Activated T-cell treated with anti-CD3 and anti-CD28 coated beads, Interleukin-2, amount 50 U/mL, for 4 hours (primary cell): ENCODE data around the gene YWHAQ. TPM values are rescaled to one million over a fixed set of nuclear protein-coding genes. Genes with fewer than 3 reads are reported as not detected.
"Not testable (repeated sequence)": the region's sequence is repeated elsewhere in the genome, so short reads cannot be mapped to it uniquely, and the experiment has no call there.

Experiments
- ATAC-seq, 2 donors: fragments of 200-7000 bp; cut with Tn5 transposase; one replicate each; pipeline ENCODE4 v1.10.0; 2021
- DNase-seq: peaks from one replicate; pipeline ENCODE4 v3.0.0-alpha.2; 2020
- H3K27me3 Mint-ChIP-seq: one replicate; pipeline ENCODE4 v1.8.0; 2021; ENCODE audit warnings: low read depth, mixed read lengths
- H3K36me3 Mint-ChIP-seq: one replicate; pipeline ENCODE4 v1.8.0; 2022; ENCODE audit warnings: mixed read lengths; ENCODE audit not compliant: insufficient read depth
- H3K4me1 Mint-ChIP-seq: one replicate; pipeline ENCODE4 v1.8.0; 2021; ENCODE audit warnings: low read depth, mixed read lengths
- H3K4me3 Mint-ChIP-seq: one replicate; pipeline ENCODE4 v1.8.0; 2021; ENCODE audit warnings: mild to moderate bottlenecking, moderate library complexity, mixed read lengths
- H3K9me3 Mint-ChIP-seq: one replicate; pipeline ENCODE4 v1.8.0; 2021; ENCODE audit warnings: mixed read lengths
- total RNA-seq, 3 donors: library from RNA; stranded (reverse); gene quantifications; one replicate each; pipeline ENCODE4 v1.2.1, GENCODE V29; 2021

YWHAQ gene
- total RNA-seq, 3 donors from 2014 or later = 641 to 717 (median 687) TPM

- Mint-ChIP-seq H3K4me3 (no peak overlapping the region), H3K36me3 (peaks cover 40% of the 10 kb centered on the region)
- ATAC-seq = no peak
Measured at GRCh38 chr2:9601397-9601796, 29.4 kb downstream of the YWHAQ start.

DNA sequence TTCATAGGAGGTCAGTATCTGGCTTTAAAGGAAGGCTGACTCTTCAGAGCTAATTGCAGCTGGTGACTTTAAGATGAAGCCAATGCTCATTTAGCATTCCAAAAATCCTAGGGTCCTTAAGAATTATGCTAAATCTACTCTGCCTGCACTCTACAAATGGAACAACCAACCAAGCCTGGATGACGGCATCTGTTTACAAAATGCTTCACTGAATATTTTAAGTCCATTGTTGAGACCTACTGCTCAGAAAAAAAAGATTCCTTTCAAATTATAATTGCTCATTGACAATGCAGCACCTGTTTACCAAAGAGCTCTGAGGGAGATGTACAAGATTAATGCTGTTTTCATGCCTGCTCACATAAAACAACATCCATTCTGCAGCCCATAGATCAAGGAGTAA is 31.4 kb downstream of the YWHAQ start:
- DNase-seq = no peak
- no peak for ATAC-seq
- Mint-ChIP-seq H3K36me3 (peaks cover 38% of the 10 kb centered on the region), H3K4me1 (peaks cover 50% of the 10 kb centered on the region), H3K27me3 (no peaks in the 10 kb centered on the region), H3K9me3 (peaks cover 15% of the 10 kb centered on the region), H3K4me3 (no peak overlapping the region)

More at GRCh38 chr2:9601397-9601796, 29.4 kb downstream of the YWHAQ start:
- Mint-ChIP-seq H3K4me1 (peaks cover 48% of the 10 kb centered on the region), H3K9me3 (peaks cover 15% of the 10 kb centered on the region), H3K27me3 (no peaks in the 10 kb centered on the region)
- DNase-seq = no peak

GRCh38 chr2:9596621-9597311 is 34.0 kb downstream of the YWHAQ start:
- H3K9me3 Mint-ChIP-seq = peaks cover 15% of the 10 kb centered on the region
- ATAC-seq (no peak), DNase-seq (no peak)
- no peaks in the 10 kb centered on the region for H3K27me3 Mint-ChIP-seq
- H3K4me1 Mint-ChIP-seq = peaks cover 54% of the 10 kb centered on the region
- peaks cover 37% of the 10 kb centered on the region for H3K36me3 Mint-ChIP-seq
- peak overlapping the region; percentile 49 for H3K4me3 Mint-ChIP-seq

- Mint-ChIP-seq H3K4me1 (peaks cover 64% of the 10 kb centered on the region), H3K4me3 (peak overlapping the region; percentile 54), H3K27me3 (no peaks in the 10 kb centered on the region), H3K36me3 (peaks cover 47% of the 10 kb centered on the region), H3K9me3 (peaks cover 15% of the 10 kb centered on the region)
- DNase-seq (no peak), ATAC-seq (no peak)
Measured at GRCh38 chr2:9595746-9596145, 35.1 kb downstream of the YWHAQ start.

- H3K4me3 Mint-ChIP-seq, ATAC-seq, H3K27me3 Mint-ChIP-seq, DNase-seq: not testable (repeated sequence)
- Mint-ChIP-seq H3K4me1 (peaks cover 69% of the 10 kb centered on the region), H3K36me3 (peaks cover 49% of the 10 kb centered on the region), H3K9me3 (peaks cover 15% of the 10 kb centered on the region)
Measured at GRCh38 chr2:9595256-9595655, 35.5 kb downstream of the YWHAQ start.

DNA sequence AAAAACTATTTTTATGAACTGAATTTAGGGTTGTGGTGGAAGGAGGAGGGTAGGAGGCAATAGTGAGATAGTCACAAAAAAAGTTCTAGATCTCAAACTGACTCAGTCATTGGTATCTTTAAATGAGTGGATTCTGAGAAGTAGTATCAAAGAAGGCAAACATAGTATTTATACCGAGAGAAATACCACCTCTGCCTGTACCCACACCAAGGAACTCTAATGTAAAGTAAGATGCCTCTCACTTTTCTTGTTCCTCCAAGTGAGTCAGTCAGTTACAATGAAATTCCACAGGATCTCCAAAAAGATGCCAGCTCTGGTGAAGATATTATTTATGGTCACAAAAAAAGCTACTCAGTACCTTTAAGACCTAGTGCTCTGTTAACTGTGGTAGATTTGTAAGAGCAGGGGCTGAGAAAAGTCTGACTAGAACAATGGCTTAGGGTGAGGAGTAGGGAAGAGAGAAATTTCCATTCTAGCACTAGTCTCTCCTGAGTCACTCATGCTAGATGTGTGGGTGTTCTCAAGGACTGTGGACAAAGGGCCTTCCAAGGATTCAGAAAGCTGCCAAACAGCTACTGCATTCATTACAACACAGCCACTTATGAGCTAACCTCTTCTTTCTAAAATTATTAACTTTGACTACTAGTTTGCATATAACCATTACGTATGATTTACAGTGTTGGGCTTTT is 36.3 kb downstream of the YWHAQ start:
- Mint-ChIP-seq H3K9me3 (peaks cover 8% of the 10 kb centered on the region), H3K4me3 (peak overlapping the region; percentile 22), H3K27me3 (no peaks in the 10 kb centered on the region), H3K36me3 (peaks cover 47% of the 10 kb centered on the region), H3K4me1 (peaks cover 70% of the 10 kb centered on the region)
- DNase-seq (no peak), ATAC-seq (peak; percentile 86 to 87)

- H3K4me3 Mint-ChIP-seq = peak overlapping the region; percentile 49
- ATAC-seq = peak in 1 of 2 donors; percentile 16
- H3K36me3 Mint-ChIP-seq = peaks cover 41% of the 10 kb centered on the region
- no peak for DNase-seq
- peaks cover 4% of the 10 kb centered on the region for H3K9me3 Mint-ChIP-seq
- H3K27me3 Mint-ChIP-seq = no peaks in the 10 kb centered on the region
- peaks cover 67% of the 10 kb centered on the region for H3K4me1 Mint-ChIP-seq
Measured at GRCh38 chr2:9593925-9594324, 36.9 kb downstream of the YWHAQ start.

GRCh38 chr2:9592699-9593098 is 38.1 kb downstream of the YWHAQ start:
- Mint-ChIP-seq H3K27me3 (no peaks in the 10 kb centered on the region), H3K9me3 (no peaks in the 10 kb centered on the region), H3K4me3 (peak overlapping the region; percentile 4), H3K4me1 (peaks cover 61% of the 10 kb centered on the region), H3K36me3 (peaks cover 39% of the 10 kb centered on the region)
- ATAC-seq (no peak), DNase-seq (no peak)

GRCh38 chr2:9590641-9591040 is 40.2 kb downstream of the YWHAQ start:
- DNase-seq (no peak), ATAC-seq (peak; percentile 38 to 51)
- Mint-ChIP-seq H3K4me3 (peak overlapping the region; percentile 39), H3K27me3 (no peaks in the 10 kb centered on the region), H3K4me1 (peaks cover 45% of the 10 kb centered on the region), H3K9me3 (no peaks in the 10 kb centered on the region), H3K36me3 (peaks cover 48% of the 10 kb centered on the region)

DNA sequence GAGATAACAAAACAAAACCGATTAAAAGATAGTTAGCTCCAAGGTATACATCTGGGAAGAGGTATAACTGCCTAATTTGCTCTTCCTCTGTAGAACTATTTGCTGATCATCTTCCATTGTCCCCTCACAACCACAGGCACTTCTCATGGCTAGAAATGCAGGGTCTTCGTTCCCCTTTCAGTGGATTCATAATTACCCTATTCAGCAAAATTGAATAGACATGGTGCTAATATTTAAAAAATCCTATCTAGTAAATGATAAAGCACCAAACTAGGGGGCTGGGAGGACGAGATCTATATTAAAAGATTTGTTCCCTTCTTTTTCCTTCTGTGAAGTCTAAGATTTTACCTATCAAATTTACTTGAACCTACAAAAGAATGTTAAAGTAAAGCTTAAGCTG is 44.3 kb downstream of the YWHAQ start:
- ATAC-seq (no peak), DNase-seq (no peak)
- Mint-ChIP-seq H3K36me3 (peaks cover 52% of the 10 kb centered on the region), H3K9me3 (no peaks in the 10 kb centered on the region), H3K4me3 (no peak overlapping the region), H3K4me1 (peaks cover 19% of the 10 kb centered on the region), H3K27me3 (no peaks in the 10 kb centered on the region)

DNA sequence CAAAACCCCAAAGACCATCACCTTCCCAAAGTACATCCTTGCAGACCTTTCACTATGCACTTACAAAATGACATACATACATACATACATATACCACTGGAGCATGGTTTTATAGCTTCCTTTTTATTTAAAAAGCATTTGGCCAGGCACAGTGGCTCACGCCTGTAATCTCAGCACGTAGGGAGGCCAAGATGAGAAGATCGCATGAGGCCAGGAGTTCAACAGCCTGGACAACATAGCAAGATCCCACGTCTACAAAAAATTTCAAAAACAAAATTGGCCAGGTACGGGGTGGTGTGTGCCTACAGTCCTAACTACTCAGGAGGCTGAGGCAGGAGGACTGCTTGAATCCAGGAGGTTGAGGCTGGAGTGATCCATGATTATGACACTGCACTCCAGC is 45.3 kb downstream of the YWHAQ start:
- ATAC-seq (no peak), DNase-seq (no peak)
- Mint-ChIP-seq H3K36me3 (peaks cover 45% of the 10 kb centered on the region), H3K4me3 (no peak overlapping the region), H3K4me1 (peaks cover 9% of the 10 kb centered on the region), H3K9me3 (no peaks in the 10 kb centered on the region), H3K27me3 (no peaks in the 10 kb centered on the region)

DNA sequence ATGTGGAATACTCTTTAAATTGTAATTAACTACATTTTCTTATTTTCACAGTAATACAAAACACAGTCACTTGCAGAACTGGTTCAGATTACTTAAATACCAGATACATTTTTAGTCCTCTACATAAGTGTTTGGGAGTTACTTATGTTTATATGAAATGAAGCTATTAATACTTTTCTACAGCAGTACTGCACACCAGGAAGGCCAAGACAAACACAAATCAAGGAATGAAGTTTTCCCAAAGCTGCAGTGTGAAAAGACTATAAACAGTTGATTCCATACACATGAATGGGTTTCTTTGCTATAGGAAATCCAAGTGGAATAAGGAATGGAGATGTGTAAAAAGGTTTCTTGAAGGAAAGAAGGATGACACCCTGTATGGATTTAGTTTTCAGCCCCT is 45.9 kb downstream of the YWHAQ start:
- not testable (repeated sequence) for ATAC-seq, H3K9me3 Mint-ChIP-seq, DNase-seq, H3K4me3 Mint-ChIP-seq, H3K4me1 Mint-ChIP-seq, H3K27me3 Mint-ChIP-seq
- H3K36me3 Mint-ChIP-seq = peaks cover 43% of the 10 kb centered on the region

GRCh38 chr2:9582624-9583023 is 48.2 kb downstream of the YWHAQ start:
- H3K4me3 Mint-ChIP-seq = no peak overlapping the region

GRCh38 chr2:9578467-9579235 is 52.1 kb downstream of the YWHAQ start:
- DNase-seq (no peak), ATAC-seq (no peak)
- no peak overlapping the region for H3K4me3 Mint-ChIP-seq
- no peaks in the 10 kb centered on the region for H3K9me3 Mint-ChIP-seq
- H3K27me3 Mint-ChIP-seq = no peaks in the 10 kb centered on the region
- peaks cover 2% of the 10 kb centered on the region for H3K4me1 Mint-ChIP-seq
- peaks cover 10% of the 10 kb centered on the region for H3K36me3 Mint-ChIP-seq

More at GRCh38 chr2:9582624-9583023, 48.2 kb downstream of the YWHAQ start:
- no peaks in the 10 kb centered on the region for H3K4me1 Mint-ChIP-seq
- no peaks in the 10 kb centered on the region for H3K9me3 Mint-ChIP-seq
- DNase-seq (no peak), ATAC-seq (no peak)
- peaks cover 36% of the 10 kb centered on the region for H3K36me3 Mint-ChIP-seq
- H3K27me3 Mint-ChIP-seq = no peaks in the 10 kb centered on the region
